GM18517 (cell line): ENCODE results near the gene ZDHHC21.
A peak's percentile ranks its signal among the peaks of the same experiment; 100 is the strongest.

Experiments used
- ATAC-seq: cut with Tn5 transposase; IDR thresholded peaks from one replicate; pipeline ENCODE4 v1.9.1; 2021; ENCODE audit warnings: mild to moderate bottlenecking, moderate library complexity; ENCODE audit not compliant: unreplicated experiment

ZDHHC21 gene

GRCh38 chr9:14693251-14693861 lies at the start of gene ZDHHC21:
TSS of gene ZDHHC21 (minus strand) at chr9:14693432. CDS start at chr9:14674340, 19,092 bp downstream.
- ATAC-seq, result peak; percentile 69

DNA sequence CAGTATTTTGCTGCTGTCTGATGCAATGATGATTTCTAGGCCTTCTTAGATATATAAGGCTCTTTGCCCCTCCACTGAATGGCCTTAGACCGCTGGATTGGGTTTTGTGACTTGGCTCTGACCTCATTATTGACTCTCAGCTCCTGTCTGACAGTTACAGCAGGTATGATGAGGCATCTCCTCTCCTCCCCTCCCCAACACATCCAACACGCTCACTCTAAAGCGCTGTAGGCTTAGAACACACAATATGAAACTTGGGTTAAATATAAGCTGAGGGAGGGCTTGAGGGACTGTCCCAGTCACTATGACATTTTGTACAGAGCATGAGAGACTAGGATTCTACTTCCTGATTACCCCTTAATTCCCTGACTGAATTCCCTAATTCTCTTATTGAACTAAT lies 48.1 kb upstream of the ZDHHC21 start:
- no peak for ATAC-seq

GRCh38 chr9:14733133-14733532 lies 39.9 kb upstream of the ZDHHC21 start:
- ATAC-seq, result no peak

GRCh38 chr9:14731294-14731981 lies 38.2 kb upstream of the ZDHHC21 start:
- no peak for ATAC-seq

DNA sequence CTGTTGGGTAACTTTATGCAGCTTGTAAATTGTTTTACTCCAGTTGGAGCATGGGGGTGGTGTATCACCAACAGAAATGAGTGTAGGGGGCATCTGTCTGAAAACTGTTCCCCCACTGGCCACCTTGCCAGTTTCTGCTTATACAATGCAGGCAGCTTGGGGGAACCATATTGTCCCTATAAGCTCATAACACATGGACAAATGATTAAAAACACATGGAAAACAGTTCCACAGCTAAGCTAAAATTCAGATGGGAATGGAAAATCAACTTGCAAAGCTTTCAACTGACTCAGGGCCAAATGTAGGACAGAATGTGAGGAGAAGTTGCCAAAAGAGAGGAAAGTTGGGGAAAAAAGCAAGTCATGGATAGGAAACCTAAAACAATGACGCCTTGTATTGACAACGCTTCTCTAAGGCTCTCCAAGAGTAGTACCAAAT lies 37.2 kb upstream of the ZDHHC21 start:
- no peak for ATAC-seq

GRCh38 chr9:14723301-14723700 lies 30.1 kb upstream of the ZDHHC21 start:
- ATAC-seq, result no peak

- no peak for ATAC-seq
These were observed 29.3 kb upstream of the ZDHHC21 start, which contains the start of gene CER1 for GRCh38 chr9:14722391-14723035. TSS of gene CER1 (minus strand) at chr9:14722733. CDS start at chr9:14722672, 61 bp downstream.

DNA sequence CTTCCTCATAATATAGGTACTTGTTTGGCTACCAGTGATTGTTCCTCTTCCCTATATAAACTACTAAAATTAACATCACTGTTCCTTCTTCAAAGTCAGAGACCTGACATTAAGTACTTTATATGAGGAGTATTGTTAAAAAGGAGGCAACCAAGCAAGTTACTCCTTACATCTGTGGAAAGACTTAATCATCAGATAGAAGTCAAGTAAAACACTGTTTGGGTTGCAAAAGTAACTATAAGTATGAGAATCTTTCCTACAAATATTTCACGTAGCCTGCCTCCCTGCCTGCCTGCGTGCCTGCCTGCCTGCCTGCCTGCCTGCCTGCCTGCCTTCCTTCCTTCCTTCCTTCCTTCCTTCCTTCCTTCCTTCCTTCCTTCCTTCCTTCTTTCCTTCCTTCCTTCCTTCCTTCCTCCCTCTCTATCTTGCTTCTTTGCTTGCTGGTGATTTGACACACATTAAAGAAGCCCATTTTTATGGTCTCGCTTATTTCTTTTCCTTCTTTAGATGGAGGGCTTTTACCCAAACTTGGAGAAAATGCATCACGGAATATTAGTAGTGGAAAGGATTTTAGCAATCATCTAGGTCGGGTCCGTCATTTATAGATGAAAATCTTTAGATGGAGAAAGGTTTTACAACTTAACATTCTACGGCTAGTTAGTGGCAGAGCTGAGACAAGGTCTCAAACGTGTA lies 26.1 kb upstream of the ZDHHC21 start:
- ATAC-seq, result no peak

DNA sequence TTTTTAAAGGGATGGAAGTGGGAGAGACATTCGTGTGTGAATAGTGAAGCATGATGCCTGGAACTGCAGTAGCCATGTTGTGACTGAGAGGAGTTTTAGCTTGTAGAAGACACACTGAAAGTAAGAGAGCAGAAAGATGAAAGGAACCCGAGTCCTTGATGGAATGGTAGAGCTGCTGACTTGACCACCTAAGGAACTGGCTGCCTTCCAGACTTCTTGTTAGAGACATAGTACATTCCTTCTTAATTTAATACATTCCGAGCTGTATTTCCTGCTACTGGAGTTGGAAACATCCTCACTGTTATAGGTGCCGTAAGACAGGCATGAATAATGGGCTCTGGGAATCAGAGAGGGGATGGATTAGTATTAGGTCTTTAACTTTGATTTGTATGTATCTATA lies 21.9 kb upstream of the ZDHHC21 start:
- ATAC-seq, result no peak

DNA sequence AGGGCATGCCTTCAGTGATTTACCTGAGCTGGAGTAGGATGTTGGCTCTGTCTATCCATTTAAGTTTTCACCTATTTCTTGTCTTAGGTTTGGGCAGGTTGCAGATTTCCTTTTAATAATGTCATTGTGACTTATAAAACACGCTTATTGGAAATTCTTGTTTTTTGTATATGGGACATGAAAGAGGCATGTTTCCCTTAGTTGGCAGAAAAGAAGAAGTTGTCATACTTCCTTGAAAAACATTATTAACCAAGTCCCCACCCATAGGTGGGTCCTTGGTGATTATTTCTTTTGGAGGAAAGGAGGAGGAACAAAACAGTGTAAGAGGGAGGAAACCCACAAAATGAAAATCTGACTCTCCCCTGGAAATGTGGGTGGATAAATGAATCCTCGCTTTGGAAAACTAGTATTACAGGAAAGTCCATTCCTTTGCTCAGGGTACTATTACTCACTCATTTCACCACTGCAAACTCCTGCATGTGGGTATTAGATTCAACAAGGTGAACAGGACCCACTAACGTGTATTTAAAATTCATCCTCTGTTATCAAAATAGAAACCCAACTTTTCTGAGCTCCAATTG lies 20.0 kb upstream of the ZDHHC21 start:
- ATAC-seq, result no peak

- ATAC-seq, result no peak
These were observed 17.6 kb upstream of the ZDHHC21 start for GRCh38 chr9:14710804-14711203.

DNA sequence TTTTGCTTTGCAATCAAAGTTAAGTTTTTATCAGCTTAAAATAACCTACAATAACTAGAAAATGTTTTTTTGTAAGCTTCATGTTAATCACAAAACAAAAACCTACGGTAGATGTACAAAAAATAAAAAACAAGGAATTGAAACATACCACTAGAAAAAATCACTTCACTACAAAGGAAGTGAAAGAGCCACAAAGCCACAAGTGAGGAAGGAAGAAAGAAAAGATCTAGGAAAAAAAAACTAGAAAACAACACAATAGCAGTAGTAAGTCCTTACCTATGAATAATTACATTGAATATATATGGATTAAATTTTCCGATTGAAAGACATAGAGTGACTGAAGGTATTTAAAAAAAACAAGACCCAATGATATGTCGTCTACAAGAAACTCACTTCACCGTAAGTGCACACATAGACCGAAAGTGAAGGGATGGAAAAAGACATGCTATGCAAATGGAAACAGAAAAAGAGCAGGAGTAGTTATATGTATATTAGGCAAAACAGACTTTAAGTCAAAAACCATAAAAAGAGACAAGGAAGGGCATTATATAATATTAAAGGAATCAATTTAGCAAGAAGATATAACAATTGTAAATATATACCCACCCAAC lies 13.4 kb upstream of the ZDHHC21 start:
- peak; percentile 75 for ATAC-seq

GRCh38 chr9:14705079-14705478 lies 11.8 kb upstream of the ZDHHC21 start:
- ATAC-seq, result no peak

DNA sequence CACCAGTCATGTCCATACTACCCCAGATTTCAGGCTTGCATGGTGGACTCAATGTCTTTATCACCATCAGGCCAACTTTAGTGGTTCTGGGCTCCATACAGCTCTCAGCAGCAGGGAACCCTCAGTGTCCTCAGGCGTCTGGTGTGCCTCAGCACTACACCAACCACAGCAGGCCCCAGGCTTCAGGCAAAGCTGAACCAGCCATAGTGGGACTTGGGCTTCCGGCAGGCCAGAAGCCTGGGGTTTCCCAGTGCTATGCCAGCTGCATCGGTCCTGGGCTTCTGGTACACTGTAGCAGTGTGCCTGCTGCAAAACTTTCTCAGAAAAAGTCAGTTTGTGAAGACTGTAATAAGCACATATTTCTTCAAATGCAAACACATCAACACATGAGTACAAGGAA lies 11.0 kb upstream of the ZDHHC21 start:
- no peak for ATAC-seq

DNA sequence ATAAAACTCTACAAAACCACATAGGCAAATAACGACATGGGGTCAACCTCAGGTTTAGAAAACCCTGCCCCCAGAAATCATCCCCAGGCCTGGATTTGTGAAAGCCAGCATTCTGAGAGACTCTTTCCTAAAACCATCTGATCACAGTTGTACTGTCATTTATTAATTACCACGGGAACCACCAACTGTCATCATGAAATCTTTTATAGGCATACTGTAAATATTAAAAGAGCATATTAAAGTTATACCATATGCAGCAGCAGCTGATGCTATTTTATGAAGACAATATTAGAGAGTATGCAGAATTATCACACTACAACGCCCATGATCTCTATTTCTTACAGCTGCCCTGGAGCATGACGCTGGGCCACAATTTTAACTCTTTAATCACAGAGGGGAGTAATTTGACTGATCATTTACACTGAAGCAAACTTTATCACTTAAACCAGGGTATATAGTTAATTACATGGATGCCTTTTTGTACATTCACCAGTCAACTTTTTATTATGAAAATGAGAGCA lies 9.0 kb upstream of the ZDHHC21 start:
- ATAC-seq, result no peak

GRCh38 chr9:14692470-14693250 lies 572 bp downstream of the ZDHHC21 start:
- ATAC-seq, result peak; percentile 32

GRCh38 chr9:14690948-14691730 lies 2.1 kb downstream of the ZDHHC21 start:
- no peak for ATAC-seq

GRCh38 chr9:14687042-14687719 lies 6.1 kb downstream of the ZDHHC21 start:
- ATAC-seq, result no peak
